ENCODE results near the gene ING1. TPM values are rescaled to one million over a fixed set of nuclear protein-coding genes. Genes with fewer than 3 reads are reported as not detected.

Gene ING1
- total RNA-seq, 1 donor from 2014 or later, result 6.5 TPM

DNA sequence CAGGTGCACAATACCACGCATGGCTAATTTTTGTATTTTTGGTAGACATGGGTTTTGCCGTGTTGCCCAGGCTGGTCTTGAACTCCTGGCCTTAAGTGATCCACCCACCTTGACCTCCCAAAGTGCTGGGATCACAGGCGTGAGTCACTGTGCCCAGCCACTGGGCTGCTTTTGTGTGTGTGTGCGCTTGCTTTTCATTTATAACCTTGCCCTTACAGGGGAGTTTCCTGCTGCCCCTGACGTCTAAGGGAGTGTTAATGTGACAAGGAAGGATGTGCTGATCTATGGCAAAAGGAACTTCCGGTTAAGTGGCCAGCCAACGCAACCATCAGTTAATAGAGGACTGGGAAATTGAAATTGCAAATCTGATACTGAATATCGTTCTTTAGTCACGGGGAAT, 57.7 kb downstream of the ING1 start:
- DNase-seq (ENCODE audit: low spot score), result no peak

DNA sequence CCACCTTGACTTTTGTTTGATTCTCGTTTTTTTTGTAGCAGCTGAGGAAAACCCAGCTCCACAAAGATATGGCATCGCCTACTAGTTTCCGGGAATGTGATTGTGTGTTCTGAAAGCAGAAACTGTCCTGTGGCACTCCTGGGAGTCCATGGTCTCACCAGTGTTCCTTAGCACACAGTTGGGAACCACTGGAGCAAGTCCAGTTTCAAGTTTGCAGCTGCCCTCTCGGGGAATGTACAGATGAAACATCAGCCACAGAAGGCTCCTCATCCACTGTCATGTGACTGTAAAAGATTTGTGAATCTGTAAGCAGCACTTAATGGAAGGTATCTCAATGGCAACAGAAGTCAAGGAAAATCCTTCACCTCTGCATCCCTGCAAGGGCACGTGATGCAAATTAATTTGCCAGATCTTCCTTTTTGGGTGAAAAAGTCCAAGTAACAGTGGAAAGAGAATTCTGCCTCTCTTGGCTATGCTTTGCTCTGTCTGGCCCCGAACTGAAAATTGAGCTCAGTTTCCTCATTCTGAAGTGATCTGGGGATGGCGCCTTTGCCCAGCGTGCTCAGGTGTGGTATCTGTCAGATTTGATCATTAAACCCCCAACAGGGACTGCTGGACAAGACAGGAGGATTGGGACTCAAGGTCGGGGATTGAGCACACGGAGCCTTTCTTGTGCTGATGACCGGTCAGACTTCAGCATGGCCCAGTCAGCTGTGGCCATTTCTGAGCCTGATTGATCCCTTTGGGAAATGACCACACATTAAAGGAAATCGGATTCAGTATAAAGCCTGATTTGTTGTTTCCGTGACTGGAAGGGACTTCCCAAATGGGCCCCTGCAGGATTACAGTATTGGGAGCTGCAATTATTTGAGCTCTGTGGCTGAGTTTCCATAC, 58.8 kb downstream of the ING1 start:
- no peak for DNase-seq (ENCODE audit: low spot score)

Other genes with a start within 250 kb of the ING1 start
- gene RAB20, start 152.0 kb upstream of the ING1 start, total RNA-seq (ENCODE audit: insufficient read depth, low replicate concordance), result 24.1 TPM
- gene NAXD, start 98.2 kb upstream of the ING1 start, total RNA-seq (ENCODE audit: insufficient read depth, low replicate concordance), result 13.5 TPM
- gene CARS2, start 7.6 kb upstream of the ING1 start, total RNA-seq (ENCODE audit: insufficient read depth, low replicate concordance), result 36.4 TPM
- 83.5 TPM for gene ANKRD10, start 201.4 kb downstream of the ING1 start, total RNA-seq (ENCODE audit: insufficient read depth, low replicate concordance)

Data from umbilical cord (tissue), 2 donors.